ENCODE measurements around the gene FAAH. TPM values are rescaled to one million over a fixed set of nuclear protein-coding genes. Genes with fewer than 3 reads are reported as not detected.

Gene FAAH
- total RNA-seq, 1 donor from 2014 or later: 2.7 TPM

DNA sequence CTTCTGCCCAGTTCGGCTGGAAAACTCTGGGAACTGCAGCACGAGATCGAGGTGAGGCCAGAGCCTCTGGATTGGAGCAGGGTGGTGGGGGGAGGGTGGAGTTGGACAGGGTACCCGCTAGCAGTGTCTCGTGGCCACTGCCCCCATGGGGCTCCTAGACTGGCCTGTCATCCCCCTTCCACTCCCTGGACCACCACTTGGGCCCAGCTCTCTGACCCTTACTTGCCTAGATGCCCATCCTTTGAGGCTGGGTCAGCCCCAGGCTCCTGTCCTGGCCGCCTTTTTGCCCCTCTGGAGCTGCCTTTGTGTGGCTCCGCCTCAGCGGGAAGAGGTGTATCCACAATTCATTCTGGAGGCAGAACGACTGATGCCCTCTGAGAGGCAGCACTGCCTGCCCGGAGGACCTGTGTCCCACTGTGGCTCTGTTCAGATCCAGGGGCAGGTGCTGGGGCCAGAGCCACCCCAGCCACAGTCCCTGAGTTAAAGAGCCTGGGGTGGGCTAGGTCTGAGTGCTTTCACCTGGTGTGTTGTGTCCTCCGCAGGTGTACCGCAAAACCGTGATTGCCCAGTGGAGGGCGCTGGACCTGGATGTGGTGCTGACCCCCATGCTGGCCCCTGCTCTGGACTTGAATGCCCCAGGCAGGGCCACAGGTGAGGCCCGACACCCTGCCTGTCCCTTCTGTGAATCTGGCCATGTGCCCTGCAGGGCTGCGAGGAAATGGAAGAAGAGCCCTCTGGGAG is 17.7 kb downstream of the FAAH start:
- Mint-ChIP-seq H3K36me3 (ENCODE audit: low read depth, unreplicated experiment) (no peaks in the 10 kb centered on the region), H3K9me3 (ENCODE audit: unreplicated experiment) (no peaks in the 10 kb centered on the region), H3K4me3 (ENCODE audit: unreplicated experiment) (no peak overlapping the region), H3K4me1 (ENCODE audit: unreplicated experiment) (peaks cover 11% of the 10 kb centered on the region), H3K27me3 (ENCODE audit: unreplicated experiment) (peaks cover 19% of the 10 kb centered on the region), H3K27ac (ENCODE audit: unreplicated experiment) (no peak overlapping the region)
- DNase-seq (ENCODE audit: low spot score): peak; percentile 53
- TF ChIP-seq, protein P1, sequence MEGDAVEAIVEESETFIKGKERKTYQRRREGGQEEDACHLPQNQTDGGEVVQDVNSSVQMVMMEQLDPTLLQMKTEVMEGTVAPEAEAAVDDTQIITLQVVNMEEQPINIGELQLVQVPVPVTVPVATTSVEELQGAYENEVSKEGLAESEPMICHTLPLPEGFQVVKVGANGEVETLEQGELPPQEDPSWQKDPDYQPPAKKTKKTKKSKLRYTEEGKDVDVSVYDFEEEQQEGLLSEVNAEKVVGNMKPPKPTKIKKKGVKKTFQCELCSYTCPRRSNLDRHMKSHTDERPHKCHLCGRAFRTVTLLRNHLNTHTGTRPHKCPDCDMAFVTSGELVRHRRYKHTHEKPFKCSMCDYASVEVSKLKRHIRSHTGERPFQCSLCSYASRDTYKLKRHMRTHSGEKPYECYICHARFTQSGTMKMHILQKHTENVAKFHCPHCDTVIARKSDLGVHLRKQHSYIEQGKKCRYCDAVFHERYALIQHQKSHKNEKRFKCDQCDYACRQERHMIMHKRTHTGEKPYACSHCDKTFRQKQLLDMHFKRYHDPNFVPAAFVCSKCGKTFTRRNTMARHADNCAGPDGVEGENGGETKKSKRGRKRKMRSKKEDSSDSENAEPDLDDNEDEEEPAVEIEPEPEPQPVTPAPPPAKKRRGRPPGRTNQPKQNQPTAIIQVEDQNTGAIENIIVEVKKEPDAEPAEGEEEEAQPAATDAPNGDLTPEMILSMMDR (IDR thresholded peaks at IDR 0.05; ENCODE audit: unreplicated experiment): peak; percentile 71

DNA sequence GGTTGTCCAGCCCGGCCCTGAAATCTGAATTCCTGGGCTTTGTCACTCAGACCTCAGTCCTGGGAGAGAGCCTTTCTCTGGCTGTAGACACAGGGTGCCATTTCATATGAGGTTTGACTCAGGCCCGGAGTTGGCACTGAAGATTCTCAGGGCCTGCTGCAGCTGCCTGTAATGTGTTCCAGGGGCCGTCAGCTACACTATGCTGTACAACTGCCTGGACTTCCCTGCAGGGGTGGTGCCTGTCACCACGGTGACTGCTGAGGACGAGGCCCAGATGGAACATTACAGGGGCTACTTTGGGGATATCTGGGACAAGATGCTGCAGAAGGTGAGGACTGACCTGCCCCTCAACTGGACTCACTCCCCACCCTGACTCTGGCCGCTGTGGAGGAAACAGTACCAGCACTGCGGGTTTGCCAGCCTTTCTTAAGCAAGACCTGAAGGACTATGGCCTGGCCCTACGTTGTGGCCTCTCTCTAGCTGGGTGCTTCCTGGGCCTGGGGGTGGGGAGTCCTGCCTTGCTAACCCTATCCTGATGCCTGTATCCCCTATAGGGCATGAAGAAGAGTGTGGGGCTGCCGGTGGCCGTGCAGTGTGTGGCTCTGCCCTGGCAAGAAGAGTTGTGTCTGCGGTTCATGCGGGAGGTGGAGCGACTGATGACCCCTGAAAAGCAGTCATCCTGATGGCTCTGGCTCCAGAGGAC is 18.9 kb downstream of the FAAH start:
- Mint-ChIP-seq H3K27me3 (ENCODE audit: unreplicated experiment) (peaks cover 16% of the 10 kb centered on the region), H3K27ac (ENCODE audit: unreplicated experiment) (no peak overlapping the region), H3K4me1 (ENCODE audit: unreplicated experiment) (peaks cover 6% of the 10 kb centered on the region), H3K4me3 (ENCODE audit: unreplicated experiment) (no peak overlapping the region), H3K36me3 (ENCODE audit: low read depth, unreplicated experiment) (no peaks in the 10 kb centered on the region), H3K9me3 (ENCODE audit: unreplicated experiment) (no peaks in the 10 kb centered on the region)
- no peak for DNase-seq (ENCODE audit: low spot score)
- TF ChIP-seq, protein P1 (IDR thresholded peaks at IDR 0.05; ENCODE audit: unreplicated experiment): no peak

DNA sequence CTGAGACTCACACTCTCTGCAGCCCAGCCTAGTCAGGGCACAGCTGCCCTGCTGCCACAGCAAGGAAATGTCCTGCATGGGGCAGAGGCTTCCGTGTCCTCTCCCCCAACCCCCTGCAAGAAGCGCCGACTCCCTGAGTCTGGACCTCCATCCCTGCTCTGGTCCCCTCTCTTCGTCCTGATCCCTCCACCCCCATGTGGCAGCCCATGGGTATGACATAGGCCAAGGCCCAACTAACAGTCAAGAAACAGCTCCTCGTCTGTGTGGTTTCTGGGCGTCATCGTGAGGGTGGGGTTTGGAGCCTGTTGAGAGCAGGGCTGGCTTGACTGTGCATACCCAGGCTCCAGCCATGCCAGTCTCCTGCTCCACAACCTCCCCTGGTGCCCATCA is 19.5 kb downstream of the FAAH start:
- H3K4me1 Mint-ChIP-seq (ENCODE audit: unreplicated experiment): peaks cover 6% of the 10 kb centered on the region
- no peaks in the 10 kb centered on the region for H3K9me3 Mint-ChIP-seq (ENCODE audit: unreplicated experiment)
- no peak overlapping the region for H3K4me3 Mint-ChIP-seq (ENCODE audit: unreplicated experiment)
- DNase-seq (ENCODE audit: low spot score): peak; percentile 63
- TF ChIP-seq, protein P1 (IDR thresholded peaks at IDR 0.05; ENCODE audit: unreplicated experiment): peak; percentile 63
- peaks cover 16% of the 10 kb centered on the region for H3K27me3 Mint-ChIP-seq (ENCODE audit: unreplicated experiment)
- H3K27ac Mint-ChIP-seq (ENCODE audit: unreplicated experiment): no peak overlapping the region
- H3K36me3 Mint-ChIP-seq (ENCODE audit: low read depth, unreplicated experiment): no peaks in the 10 kb centered on the region

DNA sequence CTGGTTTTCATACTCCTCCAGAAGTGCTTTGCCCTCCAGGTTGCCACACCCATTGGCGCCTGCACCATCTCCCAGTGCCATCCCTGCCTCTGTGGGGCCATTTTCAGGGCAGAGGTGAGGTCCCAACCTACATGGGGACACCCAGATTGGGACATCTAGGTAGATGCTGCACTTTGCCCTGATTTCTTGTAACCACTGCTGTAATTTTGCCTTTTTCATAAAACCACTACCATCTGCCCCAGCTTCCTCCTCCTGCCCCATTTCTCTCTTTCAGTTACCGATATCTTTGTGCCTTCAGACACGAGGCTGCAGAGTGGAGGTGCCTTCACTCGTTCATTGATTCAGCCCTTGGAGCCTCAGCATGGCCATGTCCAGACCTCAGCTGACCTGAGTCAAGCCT is 21.4 kb downstream of the FAAH start:
- H3K27ac Mint-ChIP-seq (ENCODE audit: unreplicated experiment): no peak overlapping the region
- TF ChIP-seq, protein P1 (IDR thresholded peaks at IDR 0.05; ENCODE audit: unreplicated experiment): no peak
- peaks cover 19% of the 10 kb centered on the region for H3K27me3 Mint-ChIP-seq (ENCODE audit: unreplicated experiment)
- no peak overlapping the region for H3K4me3 Mint-ChIP-seq (ENCODE audit: unreplicated experiment)
- no peak for DNase-seq (ENCODE audit: low spot score)
- no peaks in the 10 kb centered on the region for H3K9me3 Mint-ChIP-seq (ENCODE audit: unreplicated experiment)
- H3K4me1 Mint-ChIP-seq (ENCODE audit: unreplicated experiment): peaks cover 6% of the 10 kb centered on the region
- no peaks in the 10 kb centered on the region for H3K36me3 Mint-ChIP-seq (ENCODE audit: low read depth, unreplicated experiment)

DNA sequence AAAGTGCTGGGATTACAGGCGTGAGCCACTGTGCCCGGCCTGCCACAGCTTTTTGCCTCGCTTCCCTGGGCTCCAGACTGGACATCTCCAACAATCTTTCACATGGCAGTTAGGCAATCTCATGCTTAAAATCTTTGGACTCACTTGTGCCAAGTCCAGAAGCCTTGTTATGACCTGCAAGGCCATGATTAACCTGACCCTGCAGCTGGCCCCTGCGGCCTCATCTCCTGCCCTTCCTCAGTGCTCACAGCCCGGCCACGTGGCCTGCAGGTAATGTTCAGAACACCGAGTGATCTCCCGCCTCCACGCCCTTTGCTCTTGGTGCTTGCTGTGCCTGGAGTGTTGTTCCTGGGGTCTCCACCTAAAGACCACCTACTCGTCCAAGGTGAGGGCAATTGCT is 24.9 kb downstream of the FAAH start:
- H3K4me1 Mint-ChIP-seq (ENCODE audit: unreplicated experiment): no peaks in the 10 kb centered on the region
- H3K27me3 Mint-ChIP-seq (ENCODE audit: unreplicated experiment): peaks cover 12% of the 10 kb centered on the region
- no peak overlapping the region for H3K27ac Mint-ChIP-seq (ENCODE audit: unreplicated experiment)
- no peak overlapping the region for H3K4me3 Mint-ChIP-seq (ENCODE audit: unreplicated experiment)
- H3K36me3 Mint-ChIP-seq (ENCODE audit: low read depth, unreplicated experiment): no peaks in the 10 kb centered on the region
- no peaks in the 10 kb centered on the region for H3K9me3 Mint-ChIP-seq (ENCODE audit: unreplicated experiment)
- DNase-seq (ENCODE audit: low spot score): no peak
- TF ChIP-seq, protein P1 (IDR thresholded peaks at IDR 0.05; ENCODE audit: unreplicated experiment): no peak
